ENCODE results near the gene SLC1A2.

- TF ChIP-seq MAZ (IDR thresholded peaks at IDR 0.05; ENCODE audit: borderline replicate concordance, low read depth, low read length) (no peak), CTCF (conservative IDR thresholded peaks at IDR 0.05; ENCODE audit: low read depth, low read length) (no peak)
These were observed 69.5 kb downstream of the SLC1A2 start for GRCh38 chr11:35349897-35350296.

Data from IMR-90 (cell line).